ACHN (cell line): Measurements from ENCODE around the gene COL13A1.
A peak's percentile ranks its signal among the peaks of the same experiment; 100 is the strongest.

Experiments used
- DNase-seq: peaks from one replicate; pipeline ENCODE4 v3.0.0-alpha.2; 2015
- in situ Hi-C: cut with HindIII; loops from 2 replicates; pipeline ENCODE4 v1.10.0; 2017; ENCODE audit warnings: low sequenced_read_pairs, low pct_ligation_motif_present, low pct_unique_long_range_greater_than_20kb

The COL13A1 gene

GRCh38 chr10:69814251-69814650 is 12.5 kb downstream of the COL13A1 start:
- in situ Hi-C loops, result no loop called here
- no peak for DNase-seq

GRCh38 chr10:69815104-69815503 is 13.4 kb downstream of the COL13A1 start:
- in situ Hi-C loops, result no loop called here
- DNase-seq, result no peak

GRCh38 chr10:69816521-69816920 is 14.8 kb downstream of the COL13A1 start:
- in situ Hi-C loops, result no loop called here
- DNase-seq, result no peak

- in situ Hi-C loops, result no loop called here
- no peak for DNase-seq
Observed at GRCh38 chr10:69817078-69817581, 15.4 kb downstream of the COL13A1 start.

- in situ Hi-C loops, result no loop called here
Observed at GRCh38 chr10:69818676-69819239, 17.1 kb downstream of the COL13A1 start.

GRCh38 chr10:69819716-69820506 is 18.2 kb downstream of the COL13A1 start:
- in situ Hi-C loops, result no loop called here

More at GRCh38 chr10:69818676-69819239, 17.1 kb downstream of the COL13A1 start:
- no peak for DNase-seq

GRCh38 chr10:69820817-69821216 is 19.1 kb downstream of the COL13A1 start:
- in situ Hi-C loops, result no loop called here
- no peak for DNase-seq

More at GRCh38 chr10:69819716-69820506, 18.2 kb downstream of the COL13A1 start:
- DNase-seq, result peak; percentile 20

GRCh38 chr10:69825604-69826003 is 23.9 kb downstream of the COL13A1 start:
- in situ Hi-C loops, result no loop called here
- no peak for DNase-seq

- in situ Hi-C loops, result no loop called here
- DNase-seq, result no peak
Observed at GRCh38 chr10:69826094-69826493, 24.4 kb downstream of the COL13A1 start.

GRCh38 chr10:69826789-69827554 is 25.3 kb downstream of the COL13A1 start:
- DNase-seq, result no peak
- in situ Hi-C loops, result no loop called here

GRCh38 chr10:69828144-69828870 is 26.6 kb downstream of the COL13A1 start:
- no peak for DNase-seq
- in situ Hi-C loops, result no loop called here

GRCh38 chr10:69829775-69830174 is 28.1 kb downstream of the COL13A1 start:
- no peak for DNase-seq
- in situ Hi-C loops, result no loop called here

- DNase-seq, result peak; percentile 73
- in situ Hi-C loops, result no loop called here
Observed at GRCh38 chr10:69831231-69831855, 29.6 kb downstream of the COL13A1 start.

GRCh38 chr10:69835233-69835632 is 33.5 kb downstream of the COL13A1 start:
- in situ Hi-C loops, result no loop called here
- no peak for DNase-seq

GRCh38 chr10:69835875-69836730 is 34.4 kb downstream of the COL13A1 start:
- no peak for DNase-seq
- in situ Hi-C loops, result no loop called here

GRCh38 chr10:69836731-69837030 is 35.0 kb downstream of the COL13A1 start:
- in situ Hi-C loops, result no loop called here
- DNase-seq, result no peak

- DNase-seq, result no peak
- in situ Hi-C loops, result no loop called here
Observed at GRCh38 chr10:69837261-69837660, 35.6 kb downstream of the COL13A1 start.

- DNase-seq, result no peak
- in situ Hi-C loops, result no loop called here
Observed at GRCh38 chr10:69838418-69838817, 36.7 kb downstream of the COL13A1 start.
